Ovary (tissue), 9 donors: Measurements from ENCODE around the gene GOSR1. TPM values are rescaled to one million over a fixed set of nuclear protein-coding genes. Genes with fewer than 3 reads are reported as not detected.

Experiments
- DNase-seq, 5 donors: peaks; one replicate each; pipeline ENCODE4 v3.0.0-alpha.2; 2019 to 2020
- H3K27ac ChIP-seq, 2 donors: fragments of 200-600 bp; one replicate each; pipeline versions ENCODE4 v1.5.1 to v1.8.0; 2019 to 2022
- H3K27me3 ChIP-seq: fragments of 200-600 bp; one replicate; pipeline ENCODE4 v1.8.0; 2022
- H3K36me3 ChIP-seq: fragments of 200-600 bp; sonication (generic); one replicate; pipeline ENCODE4 v1.5.1; 2019
- H3K4me1 ChIP-seq: one replicate; pipeline ENCODE4 v1.8.1; 2013; ENCODE audit warnings: mild to moderate bottlenecking, moderate library complexity; ENCODE audit not compliant: insufficient read depth
- H3K4me3 ChIP-seq: fragments of 200-600 bp; sonication (generic); one replicate; pipeline ENCODE4 v1.5.1; 2017
- H3K9me3 ChIP-seq, 2 donors: fragments of 200-600 bp in 1 of 2; sonication (generic) in 1 of 2; one replicate each; pipeline versions ENCODE4 v1.5.1 to v1.8.1; 2013 to 2019; ENCODE audit warnings: mild to moderate bottlenecking in 1 of 2, moderate library complexity in 1 of 2
- CTCF ChIP-seq, 3 donors: fragments of 450-650 bp in 2 of 3; fragments of 200-600 bp in 1 of 3; IDR thresholded peaks; one replicate each; pipeline versions ENCODE4 v1.5.1 to v1.8.0; 2016 to 2022; ENCODE audit warnings: antibody characterized with exemption in 3 of 3, mild to moderate bottlenecking in 1 of 3
- EP300 ChIP-seq: sonication (generic); formaldehyde crosslinking; IDR thresholded peaks from one replicate; pipeline ENCODE4 v1.6.1; 2017; ENCODE audit warnings: antibody characterized with exemption
- POLR2A ChIP-seq: fragments of 450-650 bp; IDR thresholded peaks from one replicate; pipeline ENCODE4 v1.6.1; 2017; ENCODE audit warnings: antibody characterized with exemption, mild to moderate bottlenecking, moderate library complexity
- WGBS, 3 donors: extraction: QIAGEN DNeasy Blood & Tissue Kit in 1 of 3; methylation state at CpG; one replicate each; pipeline versions ENCODE4 v1.1.5 to v1.1.7; 2013 to 2017; 5-methylcytosine and 5-hydroxymethylcytosine counted together
- intact Hi-C, 4 donors: fragments of 100-400 bp; cut with DNase I; formaldehyde crosslinking; loops; one replicate each; pipeline versions ENCODE4 v1.11.0 to v1.15.1; 2022 to 2023
- polyA plus RNA-seq, 2 donors: library from polyadenylated mRNA; stranded (reverse); fragments of 200-250 nt in 1 of 2; fragments of 350-450 nt in 1 of 2; fragmentation: Illumina TruSeq in 1 of 2; extraction: RNeasy Lipid Tissue Mini Kit (QIAGEN cat#74804) in 1 of 2; gene quantifications; one replicate each; pipeline ENCODE4 v1.2.3, GENCODE V29; 2013 to 2014
- total RNA-seq, 7 donors: library from RNA; depleted of rRNA in 2 of 7; stranded (reverse); fragments of >200 nt in 2 of 7; fragmentation: NEBNext Ultra II Directional in 3 of 7; extraction: Animal tissue kit (Norgen Biotek cat#: 25700) in 3 of 7; gene quantifications; one replicate each; pipeline versions ENCODE4 v1.1.0 to v1.2.4, GENCODE V29; 2016 to 2023
- donor health status: DM: no; HTN: no; CAD: no; lungs with moderate emphysema.
- donor health status: DM: no; HTN: no; CAD: no.
- donor health status: Bipolar disorder and iron deficiency.
- donor health status: DM: yes; HTN: yes; CAD: no.
- donor health status: DM: no; HTN: no; CAD: no.
- donor health status: DM: yes; HTN: yes; CAD: no.

Gene GOSR1
- total and polyA plus RNA-seq, 9 donors, result 19.1 to 66.9 (median 53.9) TPM

- Histone ChIP-seq H3K4me1 (no peaks in the 10 kb centered on the region), H3K9me3 (no peaks in the 10 kb centered on the region), H3K36me3 (no peaks in the 10 kb centered on the region), H3K27me3 (no peaks in the 10 kb centered on the region), H3K4me3 (no peak overlapping the region), H3K27ac (no peak overlapping the region)
- WGBS, 3 donors, result 81 to 85% (median 82%) methylated on average over 29 to 30 of the region's 30 CpGs
- no peak for DNase-seq
- TF ChIP-seq EP300, result no peak
- TF ChIP-seq POLR2A, result no peak
- no peak for TF ChIP-seq CTCF (IDR thresholded peaks at IDR 0.05)
- intact Hi-C loops, result no loop called here
Observed at GRCh38 chr17:30576326-30576861, 99.2 kb downstream of the GOSR1 start.

Other genes starting within 250 kb of the GOSR1 start
- gene SLC6A4, start 241.7 kb upstream of the GOSR1 start, total RNA-seq, result 1 to 10 TPM in 1 of 7 donors, under 1 TPM in 3, not detected in 3; 0.12 to 8.3 (median 0.91) TPM
- under 1 TPM in 1 of 2 donors, not detected in 1; 0.05 TPM for gene SLC6A4, start 241.7 kb upstream of the GOSR1 start, polyA plus RNA-seq
- 10 to 100 TPM; 12.9 to 27.6 (median 23.1) TPM for gene BLMH, start 185.5 kb upstream of the GOSR1 start, total RNA-seq
- gene BLMH, start 185.5 kb upstream of the GOSR1 start, polyA plus RNA-seq, result 10 to 100 TPM; 17.3 to 32.0 TPM
- gene TMIGD1, start 143.4 kb upstream of the GOSR1 start, total RNA-seq, result under 1 TPM in 1 of 7 donors, not detected in 6; 0.36 TPM
- not detected for gene TMIGD1, start 143.4 kb upstream of the GOSR1 start, polyA plus RNA-seq
- gene CPD, start 98.5 kb upstream of the GOSR1 start, total RNA-seq, result 10 to 100 TPM; 24.4 to 53.8 (median 30.8) TPM
- gene CPD, start 98.5 kb upstream of the GOSR1 start, polyA plus RNA-seq, result 10 to 100 TPM in 1 of 2 donors, 1 to 10 TPM in 1; 8.6 to 18.9 TPM